ENCODE measurements around the gene OR6J1.

- TF ChIP-seq POLR2AphosphoS5 (IDR thresholded peaks at IDR 0.05; ENCODE audit: insufficient read depth, low read depth, low read length) (no peak), CTCF (IDR thresholded peaks at IDR 0.05; ENCODE audit: extremely low read depth in 1 of 2, insufficient read depth in 1 of 2, low read depth in 1 of 2, low read length in 2 of 2) (no peak), GATA2 (IDR thresholded peaks at IDR 0.05; ENCODE audit: insufficient read depth, insufficient read length, low read depth, low read length) (no peak), POLR2A (IDR thresholded peaks at IDR 0.05; ENCODE audit: low read depth, low read length) (no peak), EZH2 (IDR thresholded peaks at IDR 0.05; ENCODE audit: borderline replicate concordance, low read depth, low read length, severe bottlenecking) (no peak), MAX (IDR thresholded peaks at IDR 0.05; ENCODE audit: insufficient read depth, insufficient read length) (no peak), JUN (IDR thresholded peaks at IDR 0.05; ENCODE audit: borderline replicate concordance, insufficient read depth, insufficient read length, low read depth) (no peak), MYC (IDR thresholded peaks at IDR 0.05; ENCODE audit: low read depth, low read length) (no peak), FOS (IDR thresholded peaks at IDR 0.05; ENCODE audit: borderline replicate concordance, insufficient read depth, low read length) (no peak)
Measured at GRCh38 chr14:22650960-22651521, 6.9 kb upstream of the OR6J1 start.
